K562 (cell line): ENCODE measurements around the gene NMNAT2. TPM values are rescaled to one million over a fixed set of nuclear protein-coding genes. Genes with fewer than 3 reads are reported as not detected.

Experiments used
- ATAC-seq: fragments of 200-7000 bp; cut with Tn5 transposase; 3 replicates; pipeline ENCODE4 v1.9.1; 2020; ENCODE audit warnings: moderate library complexity
- BruUV-seq: library from RNA; stranded (reverse); fragments of 400-500 nt; replicated peaks from 2 replicates; lab custom pipeline; 2021; lab: Mats Ljungman, UMichigan
- CTCF ChIA-PET: fragments of 300-600 bp; formaldehyde crosslinking; extraction: SDS; loops from one replicate; lab custom pipeline; 2021; ENCODE audit warnings: low intra/inter-chr PET ratio; lab: Yijun Ruan, JAX
- POLR2A ChIA-PET: fragments of 300-600, 350-650 bp; sonication (Branson Sonifier 250); formaldehyde crosslinking; extraction: SDS; loops from one replicate; lab custom pipeline; 2021; ENCODE audit warnings: antibody characterized with exemption, inconsistent platforms; lab: Yijun Ruan, JAX
- DNase-seq, 4 experiments: peaks; one replicate each; pipeline versions ENCODE4 v3.0.0 to v3.0.0-alpha.2; 2011 to 2018; ENCODE audit warnings: low spot score in 3 of 4, mixed read lengths in 3 of 4; ENCODE audit errors: extremely low read depth in 1 of 4
- FAIRE-seq: peaks from 2 replicates; lab custom pipeline; 2011; peaks lifted over from hg19 to GRCh38; lab: Jason Lieb, UNC
- H2AFZ ChIP-seq: 2 replicates; pipeline ENCODE4 v1.6.0; 2011; ENCODE audit warnings: low read depth, low read length, control low read depth, inconsistent platforms
- H3K27ac ChIP-seq: fragments of 200-600 bp; 3 replicates; pipeline ENCODE4 v1.8.0; 2011; ENCODE audit warnings: low read depth, mild to moderate bottlenecking, control low read depth, inconsistent platforms, low read length, moderate library complexity, mixed read lengths; ENCODE audit errors: extremely low read depth
- H3K27me3 ChIP-seq, 2 experiments: fragments of 300-600 bp in 1 of 2; 2 replicates in 1 of 2; 3 replicates in 1 of 2; pipeline versions ENCODE4 v1.6.0 to v1.8.0; 2011; ENCODE audit warnings: inconsistent platforms in 2 of 2, low read length in 2 of 2, mild to moderate bottlenecking in 1 of 2, mixed read lengths in 1 of 2, moderate library complexity in 1 of 2; ENCODE audit not compliant: control insufficient read depth in 2 of 2, insufficient read depth in 2 of 2
- H3K36me3 ChIP-seq: fragments of 300-600 bp; 3 replicates; pipeline ENCODE4 v1.8.0; 2011; ENCODE audit warnings: mild to moderate bottlenecking, low read length, inconsistent platforms; ENCODE audit not compliant: control insufficient read depth, insufficient read depth
- H3K4me1 ChIP-seq, 2 experiments: fragments of 200-600 bp in 1 of 2; replicated peaks in 1 of 2; 2 replicates in 1 of 2; 3 replicates in 1 of 2; pipeline versions ENCODE4 v1.5.1 to v1.8.0; 2011; ENCODE audit warnings: inconsistent platforms in 2 of 2, low read length in 2 of 2, mild to moderate bottlenecking in 1 of 2, mixed read lengths in 1 of 2, moderate library complexity in 1 of 2; ENCODE audit not compliant: control insufficient read depth in 2 of 2, insufficient read depth in 2 of 2
- H3K4me2 ChIP-seq: 2 replicates; pipeline ENCODE4 v1.6.1; 2011; ENCODE audit warnings: low read length, control low read depth, inconsistent platforms, mixed read lengths; ENCODE audit not compliant: insufficient read depth
- H3K4me3 ChIP-seq: fragments of 200-600 bp; sonication (generic), shearing (Covaris generic); 2 replicates; pipeline ENCODE4 v1.5.1; 2016; ENCODE audit warnings: control low read depth, inconsistent platforms
- H3K79me2 ChIP-seq: fragments of 200-600 bp; 3 replicates; pipeline ENCODE4 v1.8.0; 2011; ENCODE audit warnings: low read length, inconsistent platforms; ENCODE audit not compliant: control insufficient read depth, insufficient read depth
- H3K9ac ChIP-seq, 2 experiments: 2 replicates each; pipeline versions ENCODE4 v1.6.0 to v1.6.1; 2011; ENCODE audit warnings: low read depth in 2 of 2, low read length in 2 of 2, control low read depth in 1 of 2, inconsistent platforms in 1 of 2, mild to moderate bottlenecking in 1 of 2, mixed read lengths in 1 of 2; ENCODE audit not compliant: insufficient read depth in 1 of 2
- H3K9me1 ChIP-seq: one replicate; pipeline ENCODE4 v1.6.0; 2011; ENCODE audit warnings: inconsistent platforms, mild to moderate bottlenecking, low read length, moderate library complexity; ENCODE audit not compliant: control insufficient read depth, insufficient read depth
- H3K9me3 ChIP-seq: replicated peaks from 2 replicates; pipeline ENCODE4 v1.5.1; 2011; ENCODE audit warnings: low read depth, low read length, inconsistent platforms; ENCODE audit not compliant: control insufficient read depth, insufficient read depth
- H4K20me1 ChIP-seq: replicated peaks from 2 replicates; pipeline ENCODE4 v1.6.1; 2011; ENCODE audit warnings: low read length, inconsistent platforms, mixed read lengths; ENCODE audit not compliant: control insufficient read depth, insufficient read depth
- DPF2 ChIP-seq: fragments of 450-650 bp; IDR thresholded peaks from 2 replicates; pipeline ENCODE4 v1.6.1; 2016
- GABPB1 ChIP-seq: sonication (generic); formaldehyde crosslinking; IDR thresholded peaks from 2 replicates; pipeline ENCODE4 v1.8.0; 2022; ENCODE audit warnings: mild to moderate bottlenecking, missing genetic modification reagents
- MTA3 ChIP-seq: fragments of 450-650 bp; formaldehyde crosslinking; IDR thresholded peaks from 2 replicates; pipeline ENCODE4 v1.6.1; 2017; ENCODE audit warnings: mild to moderate bottlenecking, borderline replicate concordance
- NFIC ChIP-seq: fragments of 450-650 bp; IDR thresholded peaks from 2 replicates; pipeline ENCODE4 v1.6.1; 2017; ENCODE audit warnings: mild to moderate bottlenecking, inconsistent platforms
- NFIX ChIP-seq: fragments of 250-450 bp; sonication (Bioruptor Pico); IDR thresholded peaks from 2 replicates; pipeline ENCODE4 v1.4.0; 2020; ENCODE audit warnings: low read depth, mild to moderate bottlenecking, moderate library complexity
- TAF15 ChIP-seq: fragments of 200-400 bp; formaldehyde crosslinking; IDR thresholded peaks from 2 replicates; pipeline ENCODE4 v1.6.1; 2017; ENCODE audit warnings: mild to moderate bottlenecking, low read depth, low read length, moderate library complexity
- TAL1 ChIP-seq: fragments of 450-650 bp; IDR thresholded peaks from 2 replicates; pipeline ENCODE4 v1.6.1; 2016; ENCODE audit warnings: mild to moderate bottlenecking
- WGBS: fragments of 100-300 bp; shearing (Covaris generic); methylation state at CpG from one replicate; pipeline ENCODE4 v1.1.6; 2016; ENCODE audit warnings: low coverage, mixed read lengths; ENCODE audit not compliant: insufficient coverage; ENCODE audit errors: missing lambda C conversion rate; 5-methylcytosine and 5-hydroxymethylcytosine counted together
- in situ Hi-C: fragments of 300-500 bp; cut with MboI; formaldehyde crosslinking; loops from 4 replicates; pipeline ENCODE4 v1.15.0; 2018; ENCODE audit warnings: inconsistent platforms, mixed read lengths
- intact Hi-C: fragments of 100-400 bp; cut with micrococcal nuclease; formaldehyde crosslinking; loops from 2 replicates; pipeline ENCODE4 v1.14.2; 2022
- polyA plus RNA-seq, 8 experiments: library from polyadenylated mRNA; depleted of rRNA in 4 of 8; stranded (reverse) in 5 of 8; unstranded in 3 of 8; fragments of >200 nt; fragmentation: Nextera tagmentation in 2 of 8; fragmentation: Illumina TruSeq in 1 of 8; extraction: Ambion mirVana in 2 of 8; extraction: Trizol in 1 of 8; gene quantifications; 2 replicates each; pipeline versions ENCODE4 v1.2.1 to v1.2.3, GENCODE V29; 2011 to 2014; ENCODE audit warnings: inconsistent platforms in 1 of 8, missing spikeins in 1 of 8
- total RNA-seq, 7 experiments: library from RNA; depleted of rRNA in 6 of 7; stranded (reverse); fragments of >200 nt in 6 of 7; fragmentation: Illumina TruSeq in 2 of 7; extraction: Trizol in 2 of 7; gene quantifications; 2 replicates each; pipeline versions ENCODE4 v1.2.1 to v1.2.3, GENCODE V29; 2011 to 2021; ENCODE audit warnings: low replicate concordance in 1 of 7
- TF ChIP-seq, protein P1 (sequence below): fragments of 450-650 bp; formaldehyde crosslinking; IDR thresholded peaks from 2 replicates; pipeline ENCODE4 v1.4.0; 2022; ENCODE audit warnings: missing genetic modification characterization
- TF ChIP-seq, protein P2 (sequence below): fragments of 450-650 bp; formaldehyde crosslinking; IDR thresholded peaks from 2 replicates; pipeline ENCODE4 v1.4.0; 2022; ENCODE audit warnings: mild to moderate bottlenecking, moderate library complexity

NMNAT2 gene
- total and polyA plus RNA-seq, 9 of the 15 experiments (the other 6 are each of a cell fraction or from before 2014, with no cell fraction given): not detected

DNA sequence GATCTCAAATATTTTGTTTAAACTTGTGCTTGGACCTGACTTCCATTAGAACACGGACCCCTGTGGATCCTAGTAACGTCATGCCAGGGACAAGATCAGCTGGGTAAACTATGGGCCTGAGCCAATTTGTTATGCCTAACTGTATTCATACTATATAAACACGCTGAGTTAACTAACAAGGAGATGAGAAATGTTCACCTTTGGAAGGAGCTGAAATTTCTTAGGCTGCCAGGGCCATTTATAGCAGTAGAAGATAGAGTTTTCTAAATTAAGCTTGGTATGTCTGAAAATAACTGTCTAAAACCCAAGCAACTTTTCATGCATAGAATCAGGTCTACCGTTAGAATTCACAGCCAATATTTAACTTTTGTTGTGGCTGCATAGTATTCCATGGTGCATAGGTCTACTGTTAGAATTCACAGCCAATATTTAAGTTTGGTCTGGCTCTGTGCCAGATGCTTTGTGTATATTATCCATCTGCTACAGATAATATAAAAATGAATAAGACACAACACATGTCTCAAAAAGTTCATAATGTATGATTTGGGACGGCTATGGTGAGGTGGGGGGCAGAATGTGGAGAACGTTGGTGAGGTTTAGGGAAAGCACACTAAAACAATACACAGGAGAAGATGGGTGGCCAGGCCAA lies 61.5 kb downstream of the NMNAT2 start:
- CTCF ChIA-PET: no interaction called here
- Histone ChIP-seq H3K79me2 (no peaks in the 10 kb centered on the region), H3K9me3 (no peaks in the 10 kb centered on the region), H3K27ac (no peak overlapping the region), H2AFZ (no peak overlapping the region), H3K4me3 (no peak overlapping the region), H3K9me1 (no peaks in the 10 kb centered on the region), H3K9ac (no peak overlapping the region), H3K36me3 (no peaks in the 10 kb centered on the region)
- no peak for DNase-seq
- ATAC-seq: no peak
- no peak for FAIRE-seq
- in situ Hi-C loops: no loop called here
- intact Hi-C loops: no loop called here
- TF ChIP-seq NFIC: peak; percentile 89
- TF ChIP-seq NFIX: peak; percentile 51
- no peak for TF ChIP-seq MTA3
- TF ChIP-seq, all 486 proteins: peak for 2
- Histone ChIP-seq H3K4me2 (no peak overlapping the region), H3K27me3 (peaks cover 0 to 4% of the 10 kb centered on the region in 2 experiments; a peak in 2 of 5 replicates), H3K4me1 (no peaks in the 10 kb centered on the region), H4K20me1 (no peaks in the 10 kb centered on the region; the same call in 1 of the 2 replicates)
- BruUV-seq: no TSS peak
- whole genome bisulfite sequencing: 0% methylated on average over 6 of the region's 6 CpGs
- POLR2A ChIA-PET: interaction anchor here (0.6 to 1.1 kb wide), 3 partner anchors 18 to 746 kb away, joined by 3 to 6 read pairs (median 3); no protein-coding TSS in a partner anchor

DNA sequence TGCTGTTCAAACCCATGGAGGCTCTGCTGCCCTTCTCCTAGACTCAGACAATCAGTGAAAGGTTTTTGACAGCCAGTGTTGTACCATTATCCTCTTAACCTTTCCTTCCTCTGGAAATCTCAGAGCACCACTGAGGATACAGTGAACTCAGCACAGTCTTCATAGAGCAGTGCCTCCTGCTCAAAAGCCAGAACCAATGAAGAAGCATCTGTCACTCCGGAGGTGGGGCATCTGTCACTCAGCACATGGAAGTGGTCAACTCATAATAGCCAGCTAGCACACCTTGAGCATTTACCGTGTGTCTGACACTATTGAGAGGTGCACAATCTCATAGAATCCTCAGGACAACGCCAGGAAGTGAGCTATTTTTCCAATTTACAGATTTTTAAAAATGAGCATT lies 62.4 kb downstream of the NMNAT2 start:
- BruUV-seq: no TSS peak
- TF ChIP-seq TAL1 (no peak), TAF15 (no peak), GABPB1 (CRISPR knock-in tag) (no peak), DPF2 (no peak)
- TF ChIP-seq, protein P1, sequence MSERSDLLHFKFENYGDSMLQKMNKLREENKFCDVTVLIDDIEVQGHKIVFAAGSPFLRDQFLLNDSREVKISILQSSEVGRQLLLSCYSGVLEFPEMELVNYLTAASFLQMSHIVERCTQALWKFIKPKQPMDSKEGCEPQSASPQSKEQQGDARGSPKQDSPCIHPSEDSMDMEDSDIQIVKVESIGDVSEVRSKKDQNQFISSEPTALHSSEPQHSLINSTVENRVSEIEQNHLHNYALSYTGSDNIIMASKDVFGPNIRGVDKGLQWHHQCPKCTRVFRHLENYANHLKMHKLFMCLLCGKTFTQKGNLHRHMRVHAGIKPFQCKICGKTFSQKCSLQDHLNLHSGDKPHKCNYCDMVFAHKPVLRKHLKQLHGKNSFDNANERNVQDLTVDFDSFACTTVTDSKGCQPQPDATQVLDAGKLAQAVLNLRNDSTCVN (CRISPR knock-in tag): no peak
- TF ChIP-seq, protein P2, sequence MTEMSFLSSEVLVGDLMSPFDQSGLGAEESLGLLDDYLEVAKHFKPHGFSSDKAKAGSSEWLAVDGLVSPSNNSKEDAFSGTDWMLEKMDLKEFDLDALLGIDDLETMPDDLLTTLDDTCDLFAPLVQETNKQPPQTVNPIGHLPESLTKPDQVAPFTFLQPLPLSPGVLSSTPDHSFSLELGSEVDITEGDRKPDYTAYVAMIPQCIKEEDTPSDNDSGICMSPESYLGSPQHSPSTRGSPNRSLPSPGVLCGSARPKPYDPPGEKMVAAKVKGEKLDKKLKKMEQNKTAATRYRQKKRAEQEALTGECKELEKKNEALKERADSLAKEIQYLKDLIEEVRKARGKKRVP (CRISPR knock-in tag): no peak
- TF ChIP-seq, all 486 proteins: peak for 0
- DNase-seq: no peak
- intact Hi-C loops (no loop called here), in situ Hi-C loops (no loop called here)
- no peak overlapping the region for H3K4me2 ChIP-seq
- no peaks in the 10 kb centered on the region; the same call in 1 of the 2 replicates for H4K20me1 ChIP-seq
- WGBS: 0% methylated on average over 3 of the region's 3 CpGs
- H3K9me1 ChIP-seq: no peaks in the 10 kb centered on the region
- no peak for FAIRE-seq
- peaks cover 0 to 4% of the 10 kb centered on the region in 2 experiments; a peak in 3 of 5 replicates for H3K27me3 ChIP-seq
- no peak overlapping the region for H3K4me3 ChIP-seq
- POLR2A ChIA-PET: interaction anchor here (0.7 kb wide), 1 partner anchor 745 kb away, joined by 3 read pairs; no protein-coding TSS in a partner anchor
- no peaks in the 10 kb centered on the region for H3K9me3 ChIP-seq
- H2AFZ ChIP-seq: no peak overlapping the region
- CTCF ChIA-PET: no interaction called here
- no peaks in the 10 kb centered on the region for H3K36me3 ChIP-seq
- no peak for ATAC-seq
- H3K27ac ChIP-seq: no peak overlapping the region
- H3K79me2 ChIP-seq: no peaks in the 10 kb centered on the region
- no peak overlapping the region for H3K9ac ChIP-seq
- H3K4me1 ChIP-seq: no peaks in the 10 kb centered on the region
